GM21423 (cell line): ENCODE measurements around the gene RNF6.

Experiments used
- ATAC-seq: cut with Tn5 transposase; IDR thresholded peaks from one replicate; pipeline ENCODE4 v1.9.1; 2021; ENCODE audit warnings: mild to moderate bottlenecking, moderate library complexity; ENCODE audit not compliant: unreplicated experiment

RNF6 gene

DNA sequence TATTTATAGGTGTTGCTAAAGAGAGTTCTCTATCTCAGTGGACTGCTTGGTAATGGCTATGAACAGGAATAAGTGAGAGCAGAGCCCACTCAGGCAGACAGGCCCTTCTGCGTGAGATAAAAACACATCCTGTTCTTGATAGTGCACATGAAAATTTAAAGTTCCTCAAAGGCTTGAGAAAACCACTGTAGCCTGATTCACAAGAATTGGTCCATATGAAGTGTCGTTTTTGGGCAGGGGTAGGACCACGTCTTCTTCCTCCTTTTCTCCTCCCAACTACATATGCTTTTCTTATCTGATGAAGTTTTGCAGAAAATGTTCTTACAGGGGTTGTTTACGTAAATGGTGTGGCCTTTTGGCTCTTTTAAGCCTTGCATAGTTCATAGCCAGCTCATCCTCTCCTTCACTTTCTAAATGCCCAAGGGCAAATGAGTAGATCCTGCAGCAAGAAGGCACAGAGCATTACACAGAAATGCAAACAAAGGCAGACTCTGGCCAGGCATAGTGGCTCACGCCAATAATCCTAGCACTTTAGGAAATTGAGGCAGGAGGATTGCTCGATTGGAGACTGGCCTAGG lies 53.8 kb downstream of the RNF6 start:
- ATAC-seq = no peak

GRCh38 chr13:26163812-26164211 lies 58.3 kb downstream of the RNF6 start:
- ATAC-seq = no peak
